B cell (primary cell): Measurements from ENCODE around the gene CALR3. TPM values are rescaled to one million over a fixed set of nuclear protein-coding genes. Genes with fewer than 3 reads are reported as not detected.

ENCODE experiments used
- ATAC-seq: fragments of 200-7000 bp; cut with Tn5 transposase; one replicate; pipeline ENCODE4 v1.10.0; 2021; ENCODE audit warnings: low read depth, mild to moderate bottlenecking, moderate number of reproducible peaks, moderate library complexity
- CTCF ChIA-PET: fragments of 350-600 bp; sonication (Branson Sonifier 250); formaldehyde crosslinking; loops from one replicate; lab custom pipeline; 2021; ENCODE audit warnings: antibody characterized with exemption, inconsistent platforms; lab: Charles Lee
- POLR2A ChIA-PET: fragments of 350-600 bp; sonication (Branson Sonifier 250); formaldehyde crosslinking; loops from one replicate; lab custom pipeline; 2021; ENCODE audit warnings: antibody characterized with exemption; lab: Charles Lee
- DNase-seq: peaks from one replicate; pipeline ENCODE4 v3.0.0; 2013
- H2AFZ ChIP-seq: 2 replicates; pipeline ENCODE4 v1.6.1; 2012; ENCODE audit warnings: mild to moderate bottlenecking, low read depth, low read length; ENCODE audit not compliant: insufficient read depth, poor library complexity, severe bottlenecking
- H3K27ac ChIP-seq, 2 donors: 1 replicate in 1 of 2; 2 replicates in 1 of 2; pipeline ENCODE4 v1.5.1; 2012 to 2013; ENCODE audit warnings: low read length in 2 of 2, mild to moderate bottlenecking in 2 of 2, moderate library complexity in 1 of 2
- H3K27me3 ChIP-seq, 4 experiments: fragments of 200-600 bp in 1 of 4; sonication (generic) in 1 of 4; replicated peaks in 1 of 4; 1 replicate in 2 of 4; 2 replicates in 2 of 4; pipeline versions ENCODE4 v1.6.1 to v1.7.0; 2013 to 2016; ENCODE audit warnings: low read length in 3 of 4, mild to moderate bottlenecking in 2 of 4, mixed read lengths in 1 of 4, moderate library complexity in 1 of 4; ENCODE audit not compliant: insufficient read depth in 4 of 4, control insufficient read depth in 3 of 4; ENCODE audit errors: control extremely low read depth in 1 of 4
- H3K36me3 ChIP-seq, 2 experiments: replicated peaks in 1 of 2; 1 replicate in 1 of 2; 2 replicates in 1 of 2; pipeline versions ENCODE4 v1.6.1 to v1.7.1; 2013; ENCODE audit warnings: low read length in 1 of 2; ENCODE audit not compliant: insufficient read depth in 2 of 2, control insufficient read depth in 1 of 2; ENCODE audit errors: control extremely low read depth in 1 of 2, extremely low read depth in 1 of 2
- H3K4me1 ChIP-seq, 2 donors: fragments of 200-600 bp in 1 of 2; sonication (generic) in 1 of 2; 1 replicate in 1 of 2; 2 replicates in 1 of 2; pipeline versions ENCODE4 v1.5.1 to v1.6.1; 2013 to 2017; ENCODE audit warnings: low read length in 2 of 2; ENCODE audit not compliant: control insufficient read depth in 2 of 2, insufficient read depth in 2 of 2
- H3K4me2 ChIP-seq: replicated peaks from 2 replicates; pipeline ENCODE3; 2012; ENCODE audit warnings: mild to moderate bottlenecking, low read depth, low read length; ENCODE audit not compliant: poor library complexity, severe bottlenecking
- H3K4me3 ChIP-seq, 5 experiments: fragments of 200-600 bp in 1 of 5; sonication (generic) in 1 of 5; 1 replicate in 3 of 5; 2 replicates in 2 of 5; pipeline versions ENCODE4 v1.5.1 to v1.7.0; 2011 to 2016; ENCODE audit warnings: low read length in 4 of 5, mild to moderate bottlenecking in 4 of 5, low read depth in 2 of 5, control low read depth in 1 of 5, moderate library complexity in 1 of 5; ENCODE audit not compliant: insufficient read depth in 1 of 5; ENCODE audit errors: control extremely low read depth in 1 of 5, extremely low read depth in 1 of 5
- H3K79me2 ChIP-seq: fragments of 200-600 bp; sonication (generic); one replicate; pipeline ENCODE4 v1.6.0; 2016; ENCODE audit warnings: low read length; ENCODE audit not compliant: control insufficient read depth, insufficient read depth
- H3K9ac ChIP-seq: fragments of 200-600 bp; sonication (generic); 2 replicates; pipeline ENCODE4 v1.6.1; 2017; ENCODE audit warnings: mild to moderate bottlenecking, low read length, moderate library complexity
- H3K9me3 ChIP-seq, 3 donors: one replicate each; pipeline versions ENCODE4 v1.6.1 to v1.7.1; 2013; ENCODE audit warnings: low read length in 2 of 3; ENCODE audit not compliant: control insufficient read depth in 2 of 3, insufficient read depth in 1 of 3; ENCODE audit errors: control extremely low read depth in 1 of 3
- H4K20me1 ChIP-seq: 2 replicates; pipeline ENCODE4 v1.6.0; 2012; ENCODE audit warnings: mild to moderate bottlenecking, low read length; ENCODE audit not compliant: insufficient read depth, control insufficient read depth, poor library complexity, severe bottlenecking
- H3K27ac Mint-ChIP-seq: one replicate; pipeline ENCODE4 v1.8.0; 2021; ENCODE audit warnings: mixed read lengths
- H3K27me3 Mint-ChIP-seq: one replicate; pipeline ENCODE4 v1.8.0; 2021; ENCODE audit warnings: mixed read lengths
- H3K4me1 Mint-ChIP-seq: one replicate; pipeline ENCODE4 v1.8.0; 2021; ENCODE audit warnings: mixed read lengths
- H3K4me3 Mint-ChIP-seq: one replicate; pipeline ENCODE4 v1.8.0; 2021; ENCODE audit warnings: mixed read lengths
- H3K9me3 Mint-ChIP-seq: one replicate; pipeline ENCODE4 v1.8.0; 2022; ENCODE audit warnings: mixed read lengths; ENCODE audit not compliant: insufficient read depth
- EZH2 ChIP-seq: IDR thresholded peaks from 2 replicates; pipeline ENCODE4 v1.6.1; 2012; ENCODE audit warnings: borderline replicate concordance, low read depth, mild to moderate bottlenecking, moderate library complexity, low read length; ENCODE audit not compliant: insufficient read depth, poor library complexity, severe bottlenecking
- WGBS: methylation state at CpG from one replicate; pipeline ENCODE4 v1.1.5; 2013; ENCODE audit warnings: missing lambda C conversion rate; ENCODE audit not compliant: insufficient coverage; 5-methylcytosine and 5-hydroxymethylcytosine counted together
- intact Hi-C: fragments of 100-400 bp; cut with micrococcal nuclease; formaldehyde crosslinking; loops from one replicate; pipeline ENCODE4 v1.10.0; 2022
- polyA plus RNA-seq: library from polyadenylated mRNA; depleted of rRNA; stranded (reverse); fragments of >200 nt; gene quantifications from 2 replicates; pipeline ENCODE4 v1.2.3, GENCODE V29; 2012
- total RNA-seq, 2 donors: library from RNA; stranded (reverse); fragments of 120-200 nt in 1 of 2; gene quantifications; 1 replicate in 1 of 2; 2 replicates in 1 of 2; pipeline versions ENCODE4 v1.2.3 to v1.2.4, GENCODE V29; 2013 to 2022
- TF ChIP-seq, protein P1 (sequence below): fragments of 200-600 bp; IDR thresholded peaks from one replicate; pipeline ENCODE4 v1.8.0; 2022; ENCODE audit warnings: antibody characterized with exemption, mild to moderate bottlenecking

Gene CALR3
- total and polyA plus RNA-seq, 2 donors (not counting 1 experiment from before 2014, with no cell fraction given), result 0.44 TPM; not detected in 1

GRCh38 chr19:16429759-16430091 is 66.2 kb downstream of the CALR3 start:
- TF ChIP-seq, protein P1, sequence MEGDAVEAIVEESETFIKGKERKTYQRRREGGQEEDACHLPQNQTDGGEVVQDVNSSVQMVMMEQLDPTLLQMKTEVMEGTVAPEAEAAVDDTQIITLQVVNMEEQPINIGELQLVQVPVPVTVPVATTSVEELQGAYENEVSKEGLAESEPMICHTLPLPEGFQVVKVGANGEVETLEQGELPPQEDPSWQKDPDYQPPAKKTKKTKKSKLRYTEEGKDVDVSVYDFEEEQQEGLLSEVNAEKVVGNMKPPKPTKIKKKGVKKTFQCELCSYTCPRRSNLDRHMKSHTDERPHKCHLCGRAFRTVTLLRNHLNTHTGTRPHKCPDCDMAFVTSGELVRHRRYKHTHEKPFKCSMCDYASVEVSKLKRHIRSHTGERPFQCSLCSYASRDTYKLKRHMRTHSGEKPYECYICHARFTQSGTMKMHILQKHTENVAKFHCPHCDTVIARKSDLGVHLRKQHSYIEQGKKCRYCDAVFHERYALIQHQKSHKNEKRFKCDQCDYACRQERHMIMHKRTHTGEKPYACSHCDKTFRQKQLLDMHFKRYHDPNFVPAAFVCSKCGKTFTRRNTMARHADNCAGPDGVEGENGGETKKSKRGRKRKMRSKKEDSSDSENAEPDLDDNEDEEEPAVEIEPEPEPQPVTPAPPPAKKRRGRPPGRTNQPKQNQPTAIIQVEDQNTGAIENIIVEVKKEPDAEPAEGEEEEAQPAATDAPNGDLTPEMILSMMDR, result no peak
- TF ChIP-seq EZH2, result no peak
- WGBS, result 94% methylated on average over 3 of the region's 3 CpGs
- H3K27ac Mint-ChIP-seq, result peak overlapping the region; percentile 41
- CTCF ChIA-PET, result no interaction called here
- Histone ChIP-seq H3K36me3 (peaks cover 9 to 70% of the 10 kb centered on the region in 2 experiments), H2AFZ (no peak overlapping the region), H3K4me1 (no peaks in the 10 kb centered on the region), H4K20me1 (no peaks in the 10 kb centered on the region), H3K4me3 (no peak overlapping the region), H3K9ac (no peak overlapping the region), H3K27ac (no peak overlapping the region), H3K27me3 (no peaks in the 10 kb centered on the region), H3K9me3 (peaks cover 0 to 5% (median 0%) of the 10 kb centered on the region in 3 donors), H3K79me2 (peaks cover 9% of the 10 kb centered on the region), H3K4me2 (no peak overlapping the region)
- no peaks in the 10 kb centered on the region for H3K9me3 Mint-ChIP-seq
- POLR2A ChIA-PET, result interaction anchor here (0.7 kb wide), 1 partner anchor 586 kb away, joined by 4 read pairs; no protein-coding TSS in a partner anchor
- H3K4me1 Mint-ChIP-seq, result peaks cover 2% of the 10 kb centered on the region
- intact Hi-C loops, result no loop called here
- DNase-seq, result no peak
- H3K4me3 Mint-ChIP-seq, result no peak overlapping the region
- H3K27me3 Mint-ChIP-seq, result no peaks in the 10 kb centered on the region
- ATAC-seq, result no peak

GRCh38 chr19:16429066-16429758 is 66.8 kb downstream of the CALR3 start:
- no peaks in the 10 kb centered on the region for H3K4me1 Mint-ChIP-seq
- Histone ChIP-seq H3K4me2 (no peak overlapping the region), H2AFZ (no peak overlapping the region), H4K20me1 (no peaks in the 10 kb centered on the region), H3K4me1 (no peaks in the 10 kb centered on the region), H3K9ac (no peak overlapping the region), H3K36me3 (peaks cover 6 to 67% of the 10 kb centered on the region in 2 experiments), H3K27me3 (no peaks in the 10 kb centered on the region), H3K27ac (no peak overlapping the region), H3K4me3 (no peak overlapping the region), H3K9me3 (peaks cover 0 to 5% (median 0%) of the 10 kb centered on the region in 3 donors), H3K79me2 (peaks cover 9% of the 10 kb centered on the region)
- H3K9me3 Mint-ChIP-seq, result no peaks in the 10 kb centered on the region
- peak overlapping the region; percentile 41 for H3K27ac Mint-ChIP-seq
- intact Hi-C loops, result no loop called here
- H3K4me3 Mint-ChIP-seq, result no peak overlapping the region
- CTCF ChIA-PET, result no interaction called here
- H3K27me3 Mint-ChIP-seq, result no peaks in the 10 kb centered on the region
- TF ChIP-seq EZH2, result no peak
- TF ChIP-seq, protein P1, result no peak
- DNase-seq, result no peak
- WGBS, result 76% methylated on average over 13 of the region's 13 CpGs
- ATAC-seq, result no peak
- POLR2A ChIA-PET, result no interaction called here
